ENCODE results near the gene SLC9C1. TPM values are rescaled to one million over a fixed set of nuclear protein-coding genes. Genes with fewer than 3 reads are reported as not detected.

Gene SLC9C1
- total RNA-seq, 1 experiment from 2014 or later: 0.79 TPM

DNA sequence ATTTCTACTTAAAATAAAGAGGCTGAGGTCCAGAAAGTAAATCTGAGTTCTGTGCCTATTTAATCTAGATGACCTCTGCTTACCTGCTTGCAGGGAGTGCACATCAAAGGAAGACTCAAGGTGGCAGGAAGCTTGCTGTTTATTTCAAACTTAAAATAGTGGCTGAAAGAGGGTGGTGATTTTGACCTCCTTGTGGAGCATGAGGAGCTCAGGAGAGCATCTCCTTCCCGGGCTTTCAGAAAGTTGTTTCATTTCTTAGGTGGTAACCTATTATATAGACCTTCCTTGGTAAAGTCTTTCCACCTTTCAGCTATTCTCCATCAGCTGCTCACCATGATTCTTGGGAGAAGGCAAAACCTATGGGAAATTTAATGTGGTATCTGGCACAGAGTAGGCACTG is 161.5 kb downstream of the SLC9C1 start:
- intact Hi-C loops (cut with micrococcal nuclease): no loop called here
- ATAC-seq (no peak), DNase-seq (ENCODE audit: low read depth, low spot score) (no peak)
- Histone ChIP-seq H2AFZ (ENCODE audit: low read depth, low read length, poor library complexity, severe bottlenecking) (no peak overlapping the region), H3K4me1 (ENCODE audit: control insufficient read depth in 1 of 2, insufficient read depth in 2 of 2, low read length in 2 of 2) (no peaks in the 10 kb centered on the region; a peak in 1 of 4 replicates), H3K9ac (ENCODE audit: low read length) (no peak overlapping the region), H3K4me3 (replicated peaks in 1 of 2; ENCODE audit: low read depth in 1 of 2, low read length in 2 of 2) (no peak overlapping the region), H3K4me2 (ENCODE audit: low read length) (no peak overlapping the region), H3K9me2 (ENCODE audit: insufficient read depth) (no peaks in the 10 kb centered on the region), H4K20me1 (ENCODE audit: insufficient read depth) (no peaks in the 10 kb centered on the region), H3K27me3 (ENCODE audit: insufficient read depth, low read length) (no peaks in the 10 kb centered on the region), H3K27ac (ENCODE audit: low read depth, low read length) (no peak overlapping the region), H3K79me2 (ENCODE audit: insufficient read depth, low read length) (no peaks in the 10 kb centered on the region), H3K36me3 (ENCODE audit: control insufficient read depth in 1 of 2, insufficient read depth in 2 of 2, low read length in 2 of 2) (peaks cover 4 to 5% of the 10 kb centered on the region in 2 experiments; a peak in 2 of 4 replicates), H3K9me3 (ENCODE audit: control insufficient read depth in 1 of 2, insufficient read depth in 1 of 2, low read depth in 1 of 2, low read length in 2 of 2) (no peaks in the 10 kb centered on the region)
- no peak for TF ChIP-seq TCF7L2 (IDR thresholded peaks at IDR 0.05; ENCODE audit: borderline replicate concordance, extremely low read depth, insufficient read depth, insufficient read length)
- RAD21 ChIA-PET (ENCODE audit: low non-redundant PET in 1 of 2, low total read pairs in 2 of 2, uncharacterized antibody in 2 of 2, unreplicated experiment in 2 of 2): no interaction called here
- BruUV-seq (replicated peaks): no TSS peak
- CTCF ChIA-PET: interaction anchor here (1.2 kb wide), 1 partner anchor 21 kb away, joined by 3 read pairs; no protein-coding TSS in a partner anchor
- POLR2A ChIA-PET: no interaction called here

GRCh38 chr3:112132088-112132487 is 161.9 kb downstream of the SLC9C1 start:
- no peak overlapping the region for H3K27ac ChIP-seq (ENCODE audit: low read depth, low read length)
- no TSS peak for BruUV-seq (replicated peaks)
- no peak overlapping the region for H3K9ac ChIP-seq (ENCODE audit: low read length)
- H3K4me2 ChIP-seq (ENCODE audit: low read length): no peak overlapping the region
- TF ChIP-seq CEBPB (IDR thresholded peaks at IDR 0.05; ENCODE audit: low read depth) (no peak), POLR2A (IDR thresholded peaks at IDR 0.05; ENCODE audit: borderline replicate concordance, extremely low read depth, insufficient read depth, insufficient read length) (no peak), JUND (IDR thresholded peaks at IDR 0.05) (no peak), ZNF274 (IDR thresholded peaks at IDR 0.05; ENCODE audit: low read depth, low read length) (no peak), EZH2 (IDR thresholded peaks at IDR 0.05) (no peak), SP1 (IDR thresholded peaks at IDR 0.05; ENCODE audit: low read depth) (no peak), EZH2phosphoT487 (IDR thresholded peaks at IDR 0.05; ENCODE audit: borderline replicate concordance) (no peak), SIN3A (IDR thresholded peaks at IDR 0.05; ENCODE audit: low read depth) (no peak), SRF (IDR thresholded peaks at IDR 0.05; ENCODE audit: low read depth) (no peak), ATF3 (IDR thresholded peaks at IDR 0.05) (no peak), YY1 (IDR thresholded peaks at IDR 0.05; ENCODE audit: extremely low read depth, insufficient replicate concordance, low read depth, low read length) (no peak)
- TF ChIP-seq, protein P1, sequence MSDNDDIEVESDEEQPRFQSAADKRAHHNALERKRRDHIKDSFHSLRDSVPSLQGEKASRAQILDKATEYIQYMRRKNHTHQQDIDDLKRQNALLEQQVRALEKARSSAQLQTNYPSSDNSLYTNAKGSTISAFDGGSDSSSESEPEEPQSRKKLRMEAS (IDR thresholded peaks at IDR 0.05): no peak
- ATAC-seq (no peak), DNase-seq (ENCODE audit: low read depth, low spot score) (no peak)
- ChIA-PET CTCF (interaction anchor here (1.2 kb wide), 1 partner anchor 21 kb away, joined by 3 read pairs; no protein-coding TSS in a partner anchor), RAD21 (ENCODE audit: low non-redundant PET in 1 of 2, low total read pairs in 2 of 2, uncharacterized antibody in 2 of 2, unreplicated experiment in 2 of 2) (no interaction called here), POLR2A (no interaction called here)
- no peaks in the 10 kb centered on the region for H3K9me3 ChIP-seq (ENCODE audit: control insufficient read depth in 1 of 2, insufficient read depth in 1 of 2, low read depth in 1 of 2, low read length in 2 of 2)
- no peaks in the 10 kb centered on the region for H4K20me1 ChIP-seq (ENCODE audit: insufficient read depth)
- no peaks in the 10 kb centered on the region for H3K27me3 ChIP-seq (ENCODE audit: insufficient read depth, low read length)
- peaks cover 4 to 5% of the 10 kb centered on the region in 2 experiments; a peak in 2 of 4 replicates for H3K36me3 ChIP-seq (ENCODE audit: control insufficient read depth in 1 of 2, insufficient read depth in 2 of 2, low read length in 2 of 2)
- H2AFZ ChIP-seq (ENCODE audit: low read depth, low read length, poor library complexity, severe bottlenecking): no peak overlapping the region
- intact Hi-C loops (cut with micrococcal nuclease): no loop called here
- no peaks in the 10 kb centered on the region; a peak in 1 of 4 replicates for H3K4me1 ChIP-seq (ENCODE audit: control insufficient read depth in 1 of 2, insufficient read depth in 2 of 2, low read length in 2 of 2)
- no peak overlapping the region for H3K4me3 ChIP-seq (replicated peaks in 1 of 2; ENCODE audit: low read depth in 1 of 2, low read length in 2 of 2)
- H3K79me2 ChIP-seq (ENCODE audit: insufficient read depth, low read length): no peaks in the 10 kb centered on the region
- H3K9me2 ChIP-seq (ENCODE audit: insufficient read depth): no peaks in the 10 kb centered on the region

Data from HCT116 (cell line).